ENCODE measurements around the gene APIP.

The APIP gene

DNA sequence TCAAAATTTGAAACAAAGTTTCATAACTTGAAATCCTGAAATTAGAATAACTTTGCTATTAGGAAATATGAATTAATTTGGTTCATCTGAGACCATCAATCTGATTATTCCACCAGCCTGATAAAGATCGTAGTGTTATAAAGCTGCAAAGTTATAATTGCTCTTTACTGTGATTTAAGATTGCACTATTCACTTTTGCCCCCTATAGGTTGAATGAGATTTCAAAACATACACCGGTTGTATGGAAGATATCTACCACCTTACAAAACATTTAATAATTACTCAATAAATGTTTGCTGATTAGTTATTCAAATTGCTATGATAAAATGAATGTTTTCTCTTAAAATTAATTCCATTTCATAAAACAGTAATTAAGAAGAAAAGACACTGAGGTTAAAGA is 26.1 kb downstream of the APIP start:
- no peak for DNase-seq
- no peaks in the 10 kb centered on the region for H3K9me3 ChIP-seq (ENCODE audit: severe bottlenecking)
- H3K27ac ChIP-seq: no peak overlapping the region
- H3K36me3 ChIP-seq: no peaks in the 10 kb centered on the region; the same call in none of the 2 replicates
- TF ChIP-seq, protein P1, sequence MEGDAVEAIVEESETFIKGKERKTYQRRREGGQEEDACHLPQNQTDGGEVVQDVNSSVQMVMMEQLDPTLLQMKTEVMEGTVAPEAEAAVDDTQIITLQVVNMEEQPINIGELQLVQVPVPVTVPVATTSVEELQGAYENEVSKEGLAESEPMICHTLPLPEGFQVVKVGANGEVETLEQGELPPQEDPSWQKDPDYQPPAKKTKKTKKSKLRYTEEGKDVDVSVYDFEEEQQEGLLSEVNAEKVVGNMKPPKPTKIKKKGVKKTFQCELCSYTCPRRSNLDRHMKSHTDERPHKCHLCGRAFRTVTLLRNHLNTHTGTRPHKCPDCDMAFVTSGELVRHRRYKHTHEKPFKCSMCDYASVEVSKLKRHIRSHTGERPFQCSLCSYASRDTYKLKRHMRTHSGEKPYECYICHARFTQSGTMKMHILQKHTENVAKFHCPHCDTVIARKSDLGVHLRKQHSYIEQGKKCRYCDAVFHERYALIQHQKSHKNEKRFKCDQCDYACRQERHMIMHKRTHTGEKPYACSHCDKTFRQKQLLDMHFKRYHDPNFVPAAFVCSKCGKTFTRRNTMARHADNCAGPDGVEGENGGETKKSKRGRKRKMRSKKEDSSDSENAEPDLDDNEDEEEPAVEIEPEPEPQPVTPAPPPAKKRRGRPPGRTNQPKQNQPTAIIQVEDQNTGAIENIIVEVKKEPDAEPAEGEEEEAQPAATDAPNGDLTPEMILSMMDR (IDR thresholded peaks at IDR 0.05; ENCODE audit: low read depth, low read length): no peak
- no peaks in the 10 kb centered on the region for H3K27me3 ChIP-seq (ENCODE audit: insufficient read depth, low read depth, severe bottlenecking)
- no peak overlapping the region for H3K4me3 ChIP-seq (ENCODE audit: low read depth, low read length)

DNA sequence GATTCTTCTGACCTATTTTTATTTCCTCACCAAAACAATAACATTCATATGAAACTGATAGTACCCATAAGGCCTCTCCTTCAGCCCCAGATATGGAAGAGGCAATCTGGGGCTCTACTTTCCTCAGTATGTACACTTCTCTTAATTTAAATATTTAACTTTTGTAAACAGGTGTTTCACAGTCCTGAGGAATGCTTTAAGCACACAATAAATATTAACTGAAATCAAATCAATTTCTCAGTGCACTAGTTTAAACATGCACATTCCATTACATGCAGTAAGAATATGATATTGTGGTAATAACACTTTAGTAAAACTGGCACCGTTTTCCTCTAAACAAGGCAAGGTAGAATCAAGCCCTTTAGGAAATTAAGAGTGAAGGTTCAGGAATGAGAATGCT is 28.9 kb downstream of the APIP start:
- Histone ChIP-seq H3K36me3 (no peaks in the 10 kb centered on the region; the same call in none of the 2 replicates), H3K4me3 (ENCODE audit: low read depth, low read length) (no peak overlapping the region), H3K27ac (no peak overlapping the region), H3K27me3 (ENCODE audit: insufficient read depth, low read depth, severe bottlenecking) (no peaks in the 10 kb centered on the region), H3K9me3 (ENCODE audit: severe bottlenecking) (no peaks in the 10 kb centered on the region)
- TF ChIP-seq, protein P1 (IDR thresholded peaks at IDR 0.05; ENCODE audit: low read depth, low read length): no peak
- DNase-seq: no peak

DNA sequence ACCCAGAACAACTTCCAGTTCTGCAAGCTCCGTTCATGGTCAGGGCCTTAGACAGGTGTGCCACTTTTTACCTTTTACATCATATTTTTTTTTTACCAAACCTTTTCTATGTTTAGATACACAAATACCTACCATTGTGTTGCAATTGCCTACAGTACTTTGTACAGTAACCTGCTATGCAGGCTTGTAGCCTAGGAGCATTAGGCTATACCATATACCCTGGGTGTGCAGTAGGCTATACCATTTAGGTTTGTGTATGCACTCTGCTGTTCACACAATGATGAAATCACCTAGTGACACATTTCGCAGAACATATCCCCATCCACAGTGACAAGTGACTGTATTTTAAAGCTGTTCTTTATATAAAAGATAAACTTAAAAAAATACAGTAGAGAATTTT is 29.6 kb downstream of the APIP start:
- H3K27ac ChIP-seq: no peak overlapping the region
- DNase-seq: no peak
- peaks cover 3% of the 10 kb centered on the region for H3K36me3 ChIP-seq
- TF ChIP-seq, protein P1 (IDR thresholded peaks at IDR 0.05; ENCODE audit: low read depth, low read length): no peak
- H3K4me3 ChIP-seq (ENCODE audit: low read depth, low read length): no peak overlapping the region
- no peaks in the 10 kb centered on the region for H3K27me3 ChIP-seq (ENCODE audit: insufficient read depth, low read depth, severe bottlenecking)
- H3K9me3 ChIP-seq (ENCODE audit: severe bottlenecking): no peaks in the 10 kb centered on the region

DNA sequence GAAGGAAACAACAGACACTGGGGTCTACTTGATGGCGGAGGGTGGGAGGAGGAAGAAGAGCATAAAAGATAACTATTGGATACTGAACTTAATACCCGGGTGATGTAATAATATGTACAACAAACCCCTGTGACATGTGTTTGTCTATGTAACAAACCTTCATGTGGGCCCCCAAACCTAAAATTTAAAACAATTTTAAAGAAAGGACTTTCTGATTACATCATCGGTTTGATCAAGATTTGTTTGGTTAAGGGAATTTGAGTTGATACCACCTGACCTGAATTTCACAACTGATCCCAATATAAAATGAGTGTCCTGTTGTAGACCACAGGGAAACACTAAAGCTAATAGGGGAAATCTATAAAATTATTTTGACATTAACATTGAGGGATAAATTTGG is 34.3 kb downstream of the APIP start:
- Histone ChIP-seq H3K4me3 (ENCODE audit: low read depth, low read length) (no peak overlapping the region), H3K27ac (no peak overlapping the region), H3K27me3 (ENCODE audit: insufficient read depth, low read depth, severe bottlenecking) (no peaks in the 10 kb centered on the region), H3K36me3 (peaks cover 5% of the 10 kb centered on the region), H3K9me3 (ENCODE audit: severe bottlenecking) (no peaks in the 10 kb centered on the region)
- DNase-seq: no peak
- TF ChIP-seq, protein P1 (IDR thresholded peaks at IDR 0.05; ENCODE audit: low read depth, low read length): no peak

DNA sequence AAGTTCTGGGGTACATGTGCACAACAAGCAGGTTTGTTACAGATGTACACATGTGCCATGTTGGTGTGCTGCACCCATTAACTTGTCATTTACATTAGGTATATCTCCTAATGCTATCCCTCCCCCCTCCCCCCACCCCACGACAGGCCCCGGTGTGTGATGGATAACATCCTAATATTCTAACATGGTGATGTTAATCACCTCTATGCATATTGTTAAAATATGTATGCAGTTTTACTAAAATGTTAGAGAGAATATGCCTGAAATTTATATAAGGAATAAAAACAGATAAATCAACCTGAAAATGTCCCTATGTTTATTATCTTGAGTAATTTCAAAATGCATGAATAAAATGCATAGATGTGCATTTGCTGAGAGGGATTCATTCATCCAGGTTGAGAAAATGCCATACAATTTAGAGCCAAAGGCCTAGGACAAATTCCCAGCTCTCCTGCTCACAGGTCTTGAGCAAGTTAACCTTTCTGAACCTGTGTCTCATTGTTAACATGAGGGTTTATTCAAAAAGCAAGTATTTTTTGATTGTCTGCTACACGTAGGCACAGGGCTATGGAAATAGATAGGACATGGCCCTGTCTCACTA is 38.7 kb downstream of the APIP start:
- H3K27me3 ChIP-seq (ENCODE audit: insufficient read depth, low read depth, severe bottlenecking): no peaks in the 10 kb centered on the region
- H3K4me3 ChIP-seq (ENCODE audit: low read depth, low read length): no peak overlapping the region
- TF ChIP-seq, protein P1 (IDR thresholded peaks at IDR 0.05; ENCODE audit: low read depth, low read length): no peak

DNA sequence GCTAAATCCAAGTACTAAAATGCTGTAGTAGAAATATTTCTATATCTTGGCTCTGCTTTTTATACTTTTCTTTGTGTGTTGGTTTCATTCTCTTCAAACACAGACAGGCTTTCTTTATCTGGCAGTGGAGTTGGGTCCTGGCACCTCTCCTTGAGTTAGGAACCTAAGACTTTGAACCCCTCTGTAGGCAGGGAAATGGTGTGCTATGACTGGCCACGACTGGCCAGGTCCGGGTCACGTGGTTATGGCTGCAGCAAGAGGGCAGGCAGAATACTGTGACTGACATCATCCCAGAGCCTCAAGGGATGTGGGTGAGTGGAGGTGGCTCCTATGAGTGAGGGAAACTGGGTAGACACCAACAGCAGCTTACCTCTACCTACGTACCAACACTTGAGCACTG is 42.0 kb downstream of the APIP start:
- Histone ChIP-seq H3K27ac (no peak overlapping the region), H3K4me3 (ENCODE audit: low read depth, low read length) (no peak overlapping the region), H3K36me3 (no peaks in the 10 kb centered on the region; the same call in 1 of the 2 replicates), H3K9me3 (ENCODE audit: severe bottlenecking) (peaks cover 2% of the 10 kb centered on the region), H3K27me3 (ENCODE audit: insufficient read depth, low read depth, severe bottlenecking) (no peaks in the 10 kb centered on the region)
- TF ChIP-seq, protein P1 (IDR thresholded peaks at IDR 0.05; ENCODE audit: low read depth, low read length): no peak
- no peak for DNase-seq

More for the DNA sequence above, 38.7 kb downstream of the APIP start:
- DNase-seq: no peak
- peaks cover 5% of the 10 kb centered on the region for H3K36me3 ChIP-seq
- peaks cover 2% of the 10 kb centered on the region for H3K9me3 ChIP-seq (ENCODE audit: severe bottlenecking)
- H3K27ac ChIP-seq: no peak overlapping the region

Data from WERI-Rb-1 (cell line).